Loucy (cell line): ENCODE data around the gene UBE2D4.

Experiments
- H2AFZ ChIP-seq: fragments of 200-600 bp; sonication (generic); 2 replicates; pipeline ENCODE4 v1.6.0; 2016; ENCODE audit warnings: antibody characterized with exemption, mild to moderate bottlenecking, low read length, moderate library complexity
- H3F3A ChIP-seq: fragments of 200-600 bp; 2 replicates; pipeline ENCODE4 v1.6.0; 2016; ENCODE audit warnings: antibody characterized with exemption, low read depth, mild to moderate bottlenecking
- H3K27me3 ChIP-seq: fragments of 200-600 bp; sonication (generic); 2 replicates; pipeline ENCODE4 v1.6.1; 2014; ENCODE audit warnings: low read length, mild to moderate bottlenecking; ENCODE audit not compliant: insufficient read depth, poor library complexity, severe bottlenecking
- H3K36me3 ChIP-seq: fragments of 200-600 bp; sonication (generic); 2 replicates; pipeline ENCODE4 v1.6.1; 2016; ENCODE audit warnings: low read length; ENCODE audit not compliant: insufficient read depth
- H3K4me1 ChIP-seq: fragments of 200-600 bp; sonication (generic); 2 replicates; pipeline ENCODE4 v1.5.1; 2014; ENCODE audit warnings: low read length, mild to moderate bottlenecking; ENCODE audit not compliant: insufficient read depth, poor library complexity, severe bottlenecking
- H3K4me2 ChIP-seq: fragments of 200-600 bp; sonication (generic); 2 replicates; pipeline ENCODE4 v1.6.0; 2014; ENCODE audit warnings: antibody characterized with exemption, low read length, low read depth, mild to moderate bottlenecking; ENCODE audit not compliant: poor library complexity, severe bottlenecking
- H3K4me3 ChIP-seq: fragments of 200-600 bp; sonication (generic); 2 replicates; pipeline ENCODE4 v1.5.1; 2014; ENCODE audit warnings: low read length, mild to moderate bottlenecking, mixed read lengths; ENCODE audit not compliant: poor library complexity, severe bottlenecking
- H3K79me2 ChIP-seq: fragments of 200-600 bp; sonication (generic); 2 replicates; pipeline ENCODE4 v1.6.1; 2014; ENCODE audit warnings: low read length; ENCODE audit not compliant: insufficient read depth
- H3K9ac ChIP-seq: fragments of 200-600 bp; sonication (generic); 2 replicates; pipeline ENCODE4 v1.6.0; 2014; ENCODE audit warnings: mild to moderate bottlenecking, low read depth, low read length, moderate library complexity; ENCODE audit not compliant: poor library complexity, severe bottlenecking
- H3K9me2 ChIP-seq: fragments of 200-600 bp; sonication (generic); replicated peaks from 2 replicates; pipeline ENCODE4 v1.6.1; 2016; ENCODE audit warnings: low read depth, low read length, mixed read lengths
- H3K9me3 ChIP-seq: fragments of 200-600 bp; sonication (generic); 2 replicates; pipeline ENCODE4 v1.6.1; 2014; ENCODE audit warnings: mild to moderate bottlenecking, antibody characterized with exemption, low read length, low read depth; ENCODE audit not compliant: insufficient read depth
- H4K20me1 ChIP-seq: fragments of 200-600 bp; sonication (generic); 2 replicates; pipeline ENCODE4 v1.6.0; 2014; ENCODE audit warnings: antibody characterized with exemption, low read length, mild to moderate bottlenecking; ENCODE audit not compliant: insufficient read depth, poor library complexity, severe bottlenecking
- EZH2phosphoT487 ChIP-seq: fragments of 200-600 bp; IDR thresholded peaks from 2 replicates; pipeline ENCODE4 v1.6.1; 2018; ENCODE audit warnings: antibody characterized with exemption, mild to moderate bottlenecking, moderate library complexity, borderline replicate concordance
- TF ChIP-seq, protein P1 (sequence below): fragments of 200-600 bp; sonication (generic); conservative IDR thresholded peaks from 2 replicates; pipeline ENCODE4 v1.5.1; 2014; ENCODE audit warnings: mild to moderate bottlenecking, antibody characterized with exemption, low read length

Gene UBE2D4

DNA sequence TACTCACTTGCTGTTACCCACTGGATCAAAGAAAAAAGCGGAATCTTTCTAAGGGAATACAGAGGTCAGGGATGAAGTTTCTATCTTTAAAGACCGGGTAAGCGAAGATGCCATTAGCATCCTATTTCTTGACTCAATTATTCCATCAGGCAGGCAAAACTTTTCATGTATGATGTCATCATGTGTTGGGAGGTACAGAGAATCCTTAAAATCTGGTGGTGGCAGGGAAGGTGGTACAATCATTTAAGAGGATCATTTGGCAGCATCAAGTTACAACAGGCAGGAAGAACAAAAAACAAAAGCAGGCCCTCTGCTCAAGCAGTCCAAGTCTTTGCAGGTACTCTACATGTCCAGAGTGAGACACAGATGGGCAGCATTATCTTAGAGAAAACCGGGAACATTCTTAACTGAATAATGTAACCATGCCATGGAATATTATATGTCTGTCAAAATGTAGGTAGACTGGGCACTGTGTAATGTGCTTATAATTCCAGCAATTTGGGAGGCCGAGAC is 23.6 kb upstream of the UBE2D4 start:
- Histone ChIP-seq H3F3A (no peaks in the 10 kb centered on the region), H3K9me3 (no peaks in the 10 kb centered on the region), H3K4me2 (peak overlapping the region; percentile 92), H3K79me2 (peaks cover 46% of the 10 kb centered on the region), H3K36me3 (no peaks in the 10 kb centered on the region), H3K9ac (no peak overlapping the region), H3K4me1 (peaks cover 38% of the 10 kb centered on the region), H3K4me3 (no peak overlapping the region), H3K27me3 (no peaks in the 10 kb centered on the region), H2AFZ (no peak overlapping the region), H3K9me2 (no peaks in the 10 kb centered on the region), H4K20me1 (peaks cover 10% of the 10 kb centered on the region)
- TF ChIP-seq, protein P1, sequence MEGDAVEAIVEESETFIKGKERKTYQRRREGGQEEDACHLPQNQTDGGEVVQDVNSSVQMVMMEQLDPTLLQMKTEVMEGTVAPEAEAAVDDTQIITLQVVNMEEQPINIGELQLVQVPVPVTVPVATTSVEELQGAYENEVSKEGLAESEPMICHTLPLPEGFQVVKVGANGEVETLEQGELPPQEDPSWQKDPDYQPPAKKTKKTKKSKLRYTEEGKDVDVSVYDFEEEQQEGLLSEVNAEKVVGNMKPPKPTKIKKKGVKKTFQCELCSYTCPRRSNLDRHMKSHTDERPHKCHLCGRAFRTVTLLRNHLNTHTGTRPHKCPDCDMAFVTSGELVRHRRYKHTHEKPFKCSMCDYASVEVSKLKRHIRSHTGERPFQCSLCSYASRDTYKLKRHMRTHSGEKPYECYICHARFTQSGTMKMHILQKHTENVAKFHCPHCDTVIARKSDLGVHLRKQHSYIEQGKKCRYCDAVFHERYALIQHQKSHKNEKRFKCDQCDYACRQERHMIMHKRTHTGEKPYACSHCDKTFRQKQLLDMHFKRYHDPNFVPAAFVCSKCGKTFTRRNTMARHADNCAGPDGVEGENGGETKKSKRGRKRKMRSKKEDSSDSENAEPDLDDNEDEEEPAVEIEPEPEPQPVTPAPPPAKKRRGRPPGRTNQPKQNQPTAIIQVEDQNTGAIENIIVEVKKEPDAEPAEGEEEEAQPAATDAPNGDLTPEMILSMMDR, result no peak
- TF ChIP-seq EZH2phosphoT487, result no peak

DNA sequence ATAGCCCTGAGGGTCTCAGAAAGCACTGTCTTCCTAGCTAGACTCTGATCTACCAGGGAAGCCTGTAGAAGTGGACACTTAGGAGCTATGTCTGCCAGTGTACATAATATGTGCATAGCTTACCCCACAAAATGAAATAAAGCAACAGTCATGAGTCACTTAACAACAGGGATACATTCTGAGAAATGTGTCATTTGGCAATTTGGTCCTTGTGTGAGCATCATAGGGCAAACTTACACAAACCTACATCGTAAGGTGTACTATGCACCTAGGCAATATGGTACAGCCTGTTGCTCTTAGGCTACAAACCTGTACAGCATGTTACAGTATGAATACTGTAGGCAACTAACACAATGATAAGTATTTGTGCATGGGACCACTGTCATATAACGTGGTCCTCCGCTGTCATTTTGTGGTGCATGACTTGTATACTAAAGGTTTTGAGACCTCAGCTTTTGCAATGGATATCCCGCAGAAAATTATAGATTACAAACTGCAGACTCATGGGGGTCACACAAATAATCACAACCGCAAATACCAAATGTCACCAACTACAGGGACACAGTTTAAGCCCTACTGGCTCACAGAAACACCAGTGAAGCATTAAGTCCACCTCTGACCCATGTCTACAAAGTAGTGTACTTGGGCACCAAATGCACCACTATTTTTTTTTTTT is 21.6 kb upstream of the UBE2D4 start:
- peaks cover 10% of the 10 kb centered on the region for H4K20me1 ChIP-seq
- peak overlapping the region; percentile 78 for H3K9ac ChIP-seq
- no peaks in the 10 kb centered on the region for H3K27me3 ChIP-seq
- H3K4me1 ChIP-seq, result peaks cover 38% of the 10 kb centered on the region
- H3K9me3 ChIP-seq, result no peaks in the 10 kb centered on the region
- TF ChIP-seq, protein P1, result no peak
- TF ChIP-seq EZH2phosphoT487, result no peak
- H3K9me2 ChIP-seq, result no peaks in the 10 kb centered on the region
- H3K4me3 ChIP-seq, result peak overlapping the region; percentile 88
- peaks cover 38% of the 10 kb centered on the region for H3K79me2 ChIP-seq
- peak overlapping the region; percentile 92 for H3K4me2 ChIP-seq
- H3F3A ChIP-seq, result no peaks in the 10 kb centered on the region
- H3K36me3 ChIP-seq, result no peaks in the 10 kb centered on the region
- H2AFZ ChIP-seq, result no peak overlapping the region

DNA sequence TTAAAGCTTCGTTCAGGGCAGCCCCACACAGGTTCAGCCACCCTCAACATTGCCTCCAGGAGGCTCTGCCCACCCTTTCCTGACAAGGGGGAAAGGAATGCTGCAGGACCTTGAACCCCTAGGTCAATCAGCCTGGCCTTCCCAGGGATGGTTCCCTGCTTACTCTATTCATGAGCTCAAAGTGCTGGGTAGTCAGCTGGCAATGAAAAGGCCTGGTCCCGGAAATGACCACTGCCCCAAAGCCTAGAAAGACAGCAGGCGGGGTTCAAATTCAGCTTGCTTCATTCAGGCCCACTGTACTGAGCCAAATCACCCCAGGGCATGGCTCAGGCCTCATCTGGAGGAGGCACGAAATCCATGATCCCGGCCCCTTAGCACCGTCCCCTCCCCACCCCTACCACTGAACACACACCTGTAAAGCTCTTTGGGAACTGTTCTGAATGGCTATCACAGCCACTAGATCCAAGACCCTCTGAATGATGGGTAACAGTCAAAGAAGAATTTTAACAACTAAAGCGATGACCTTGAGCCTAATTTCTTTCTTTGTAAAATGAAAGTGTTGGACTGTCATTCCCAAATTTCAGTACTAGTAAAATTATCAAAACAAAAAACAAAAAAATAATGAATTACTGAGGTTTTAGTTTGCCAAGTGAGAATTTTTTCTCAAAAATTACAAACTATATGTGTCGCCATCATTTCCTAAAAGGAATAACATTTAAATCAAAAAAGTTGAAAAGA is 20.9 kb upstream of the UBE2D4 start:
- H3K9ac ChIP-seq, result peak overlapping the region; percentile 78
- peaks cover 38% of the 10 kb centered on the region for H3K79me2 ChIP-seq
- H3K9me2 ChIP-seq, result no peaks in the 10 kb centered on the region
- no peaks in the 10 kb centered on the region for H3K9me3 ChIP-seq
- no peaks in the 10 kb centered on the region for H3F3A ChIP-seq
- no peak for TF ChIP-seq EZH2phosphoT487
- TF ChIP-seq, protein P1, result no peak
- H4K20me1 ChIP-seq, result peaks cover 10% of the 10 kb centered on the region
- peak overlapping the region; percentile 78 for H2AFZ ChIP-seq
- H3K4me2 ChIP-seq, result peak overlapping the region; percentile 92
- peaks cover 38% of the 10 kb centered on the region for H3K4me1 ChIP-seq
- H3K4me3 ChIP-seq, result peak overlapping the region; percentile 88
- H3K36me3 ChIP-seq, result no peaks in the 10 kb centered on the region
- H3K27me3 ChIP-seq, result no peaks in the 10 kb centered on the region
